D721Med (cell line): Measurements from ENCODE around the gene UBR4.

Source experiments
- DNase-seq: peaks from one replicate; pipeline ENCODE4 v3.0.0; 2011; ENCODE audit warnings: low spot score; ENCODE audit not compliant: insufficient read length
- FAIRE-seq: peaks from 2 replicates; lab custom pipeline; 2011; peaks lifted over from hg19 to GRCh38; lab: Jason Lieb, UNC
- TF ChIP-seq, protein P1 (sequence below): IDR thresholded peaks from 2 replicates; pipeline ENCODE4 v1.5.1; 2012; ENCODE audit warnings: mild to moderate bottlenecking, control low read depth; ENCODE audit not compliant: insufficient read depth; ENCODE audit errors: missing control alignments

UBR4 gene

DNA sequence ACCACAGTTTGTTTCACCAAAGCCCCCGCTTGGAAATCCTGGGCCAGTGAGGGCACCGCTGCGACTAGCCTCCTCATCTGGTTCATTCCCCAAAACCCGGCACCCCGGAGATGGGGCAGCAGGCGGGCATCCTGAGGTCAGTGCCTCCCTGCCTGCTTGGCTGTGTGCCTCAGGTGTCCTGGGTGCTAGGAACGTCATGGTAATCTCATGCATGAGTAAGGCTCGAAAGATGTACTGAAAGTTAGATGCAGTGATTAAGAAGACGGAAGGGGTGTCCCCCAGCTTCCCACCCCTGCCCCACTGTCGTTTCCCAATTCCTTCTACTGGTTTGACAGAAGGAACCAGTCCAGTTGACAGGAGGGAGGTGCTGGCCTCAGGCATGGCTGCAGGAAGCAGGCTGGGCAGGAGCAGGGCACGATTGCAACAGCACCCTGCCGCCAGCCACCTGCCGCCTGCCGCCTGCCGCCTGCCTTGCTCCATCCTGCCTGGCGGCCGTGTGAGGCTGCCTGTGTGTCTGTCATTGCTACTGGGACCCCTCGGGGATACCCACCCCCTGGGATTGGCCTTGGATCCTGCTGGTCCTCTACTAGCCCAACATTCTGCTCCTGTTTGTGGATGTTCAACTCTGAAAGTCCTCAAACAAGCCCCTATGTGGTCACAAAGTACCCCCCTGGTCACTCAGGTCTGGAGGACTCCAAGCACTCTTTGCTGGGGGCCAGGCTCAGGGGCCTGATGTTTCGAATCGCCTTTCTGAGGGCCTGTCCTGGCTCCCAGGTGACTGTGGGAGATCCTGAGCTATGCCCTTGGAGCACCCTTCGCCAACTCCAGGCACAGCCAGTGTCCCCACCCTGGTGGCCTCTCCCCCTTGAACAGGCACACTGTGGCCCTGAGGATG, 180.6 kb downstream of the UBR4 start:
- TF ChIP-seq, protein P1, sequence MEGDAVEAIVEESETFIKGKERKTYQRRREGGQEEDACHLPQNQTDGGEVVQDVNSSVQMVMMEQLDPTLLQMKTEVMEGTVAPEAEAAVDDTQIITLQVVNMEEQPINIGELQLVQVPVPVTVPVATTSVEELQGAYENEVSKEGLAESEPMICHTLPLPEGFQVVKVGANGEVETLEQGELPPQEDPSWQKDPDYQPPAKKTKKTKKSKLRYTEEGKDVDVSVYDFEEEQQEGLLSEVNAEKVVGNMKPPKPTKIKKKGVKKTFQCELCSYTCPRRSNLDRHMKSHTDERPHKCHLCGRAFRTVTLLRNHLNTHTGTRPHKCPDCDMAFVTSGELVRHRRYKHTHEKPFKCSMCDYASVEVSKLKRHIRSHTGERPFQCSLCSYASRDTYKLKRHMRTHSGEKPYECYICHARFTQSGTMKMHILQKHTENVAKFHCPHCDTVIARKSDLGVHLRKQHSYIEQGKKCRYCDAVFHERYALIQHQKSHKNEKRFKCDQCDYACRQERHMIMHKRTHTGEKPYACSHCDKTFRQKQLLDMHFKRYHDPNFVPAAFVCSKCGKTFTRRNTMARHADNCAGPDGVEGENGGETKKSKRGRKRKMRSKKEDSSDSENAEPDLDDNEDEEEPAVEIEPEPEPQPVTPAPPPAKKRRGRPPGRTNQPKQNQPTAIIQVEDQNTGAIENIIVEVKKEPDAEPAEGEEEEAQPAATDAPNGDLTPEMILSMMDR: no peak
- FAIRE-seq (no peak), DNase-seq (no peak)

DNA sequence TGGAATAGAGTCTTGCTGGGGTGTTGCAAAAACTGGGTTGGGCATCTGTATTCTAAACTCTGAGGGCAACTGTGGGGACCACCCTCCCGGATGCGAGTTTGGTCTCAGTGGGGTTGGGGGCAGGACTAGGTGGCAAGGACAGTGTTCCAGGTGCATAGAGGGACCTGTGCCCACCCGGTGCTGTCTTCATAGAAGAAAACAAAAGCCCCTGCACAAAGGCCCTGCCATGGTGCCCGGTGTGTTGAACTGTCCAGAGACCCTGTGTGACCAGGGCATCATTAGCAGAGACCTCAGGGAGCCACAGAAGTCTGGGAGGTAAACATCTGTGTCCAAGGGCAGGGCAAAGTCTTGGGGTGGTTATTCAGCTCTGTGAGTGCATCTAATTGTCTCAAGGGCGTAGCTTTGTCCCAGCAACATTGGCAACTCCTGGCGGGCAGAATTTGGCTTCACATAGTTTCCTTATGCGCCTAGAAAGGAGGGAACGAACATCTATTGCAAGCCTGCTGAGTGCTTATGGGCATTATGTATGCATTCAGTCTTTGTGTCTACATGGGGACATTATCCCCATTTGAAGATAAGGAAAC, 181.4 kb downstream of the UBR4 start:
- FAIRE-seq: no peak
- no peak for DNase-seq
- TF ChIP-seq, protein P1: no peak

DNA sequence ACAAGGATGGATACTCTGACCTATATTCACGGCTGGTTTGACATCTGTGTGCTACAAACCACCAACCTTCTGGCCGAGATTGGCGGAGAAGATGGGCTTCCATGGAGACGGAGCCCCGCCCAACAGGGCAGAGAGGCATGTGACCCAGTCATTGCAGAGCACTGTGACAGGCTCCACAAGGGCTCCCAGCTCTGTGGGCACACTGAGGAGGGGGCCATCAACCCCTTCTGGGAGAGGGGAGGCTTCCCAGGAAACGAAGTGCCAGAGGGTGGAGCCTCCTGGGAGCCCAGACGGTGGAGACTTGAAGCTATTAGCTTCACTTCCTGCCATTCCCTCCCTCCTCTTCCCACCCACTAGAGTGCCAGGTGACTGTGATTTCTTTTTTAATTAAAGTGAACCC, 182.0 kb downstream of the UBR4 start:
- TF ChIP-seq, protein P1: no peak
- FAIRE-seq (no peak), DNase-seq (no peak)
